Naive thymus-derived CD4-positive, alpha-beta T cell (primary cell): ENCODE measurements around the gene ABCA1. TPM values are rescaled to one million over a fixed set of nuclear protein-coding genes. Genes with fewer than 3 reads are reported as not detected.
"Not testable (repeated sequence)": the region's sequence is repeated elsewhere in the genome, so short reads cannot be mapped to it uniquely, and the experiment has no call there.

Source experiments
- ATAC-seq: fragments of 150-1000 bp; cut with Tn5 transposase; 2 replicates; pipeline ENCODE4 v1.10.0; 2021; ENCODE audit warnings: mild to moderate bottlenecking, moderate library complexity
- CTCF ChIA-PET: fragments of 350-600 bp; sonication (Branson Sonifier 250); formaldehyde crosslinking; loops from one replicate; lab custom pipeline; 2021; ENCODE audit warnings: antibody characterized with exemption; lab: Charles Lee
- POLR2A ChIA-PET: fragments of 350-600 bp; sonication (Branson Sonifier 250); formaldehyde crosslinking; loops from one replicate; lab custom pipeline; 2021; ENCODE audit warnings: antibody characterized with exemption, inconsistent platforms; lab: Charles Lee
- DNase-seq, 9 donors: peaks; one replicate each; pipeline versions ENCODE4 v3.0.0 to v3.0.0-alpha.2; 2020 to 2022; ENCODE audit warnings: mixed read lengths in 1 of 9
- H3K27ac ChIP-seq: one replicate; pipeline ENCODE4 v1.7.0; 2013; ENCODE audit warnings: mild to moderate bottlenecking, low read depth, low read length, moderate library complexity
- H3K27me3 ChIP-seq, 2 donors: one replicate each; pipeline ENCODE4 v1.7.0; 2013; ENCODE audit warnings: low read length in 2 of 2, mild to moderate bottlenecking in 2 of 2, moderate library complexity in 2 of 2; ENCODE audit not compliant: control insufficient read depth in 2 of 2, insufficient read depth in 2 of 2
- H3K36me3 ChIP-seq, 3 experiments: 1 replicate in 2 of 3; 2 replicates in 1 of 3; pipeline ENCODE4 v1.7.0; 2013; ENCODE audit warnings: low read length in 3 of 3, mild to moderate bottlenecking in 3 of 3, moderate library complexity in 1 of 3; ENCODE audit not compliant: insufficient read depth in 3 of 3, control insufficient read depth in 2 of 3
- H3K4me1 ChIP-seq, 2 donors: one replicate each; pipeline ENCODE4 v1.7.0; 2013; ENCODE audit warnings: low read length in 2 of 2, mild to moderate bottlenecking in 2 of 2, moderate library complexity in 1 of 2; ENCODE audit not compliant: control insufficient read depth in 2 of 2, insufficient read depth in 2 of 2
- H3K4me3 ChIP-seq: 2 replicates; pipeline ENCODE4 v1.7.0; 2013; ENCODE audit warnings: mild to moderate bottlenecking, low read length
- H3K9me3 ChIP-seq, 3 experiments: 1 replicate in 2 of 3; 2 replicates in 1 of 3; pipeline ENCODE4 v1.7.0; 2013; ENCODE audit warnings: low read length in 3 of 3; ENCODE audit not compliant: control insufficient read depth in 2 of 3
- H3K27ac Mint-ChIP-seq, 9 donors: one replicate each; pipeline ENCODE4 v1.8.0; 2020 to 2022; ENCODE audit warnings: mixed read lengths in 9 of 9, mild to moderate bottlenecking in 8 of 9, moderate library complexity in 5 of 9, inconsistent platforms in 2 of 9
- H3K27me3 Mint-ChIP-seq, 5 donors: one replicate each; pipeline ENCODE4 v1.8.0; 2021 to 2022; ENCODE audit warnings: mixed read lengths in 5 of 5, mild to moderate bottlenecking in 1 of 5
- H3K36me3 Mint-ChIP-seq, 5 donors: one replicate each; pipeline ENCODE4 v1.8.0; 2020 to 2022; ENCODE audit warnings: mixed read lengths in 5 of 5, mild to moderate bottlenecking in 3 of 5, inconsistent platforms in 1 of 5
- H3K4me1 Mint-ChIP-seq, 7 donors: one replicate each; pipeline ENCODE4 v1.8.0; 2020 to 2022; ENCODE audit warnings: mixed read lengths in 7 of 7, mild to moderate bottlenecking in 3 of 7, inconsistent platforms in 1 of 7
- H3K4me3 Mint-ChIP-seq, 10 donors: one replicate each; pipeline ENCODE4 v1.8.0; 2020 to 2022; ENCODE audit warnings: mild to moderate bottlenecking in 10 of 10, mixed read lengths in 10 of 10, moderate library complexity in 6 of 10, inconsistent platforms in 2 of 10
- H3K9me3 Mint-ChIP-seq, 11 donors: one replicate each; pipeline ENCODE4 v1.8.0; 2020 to 2022; ENCODE audit warnings: mixed read lengths in 11 of 11, mild to moderate bottlenecking in 4 of 11, inconsistent platforms in 1 of 11, moderate library complexity in 1 of 11
- intact Hi-C, 2 donors: fragments of 100-400 bp; cut with micrococcal nuclease; formaldehyde crosslinking; loops; one replicate each; pipeline ENCODE4 v1.15.1; 2023
- polyA plus RNA-seq, 2 donors: library from polyadenylated mRNA; unstranded; fragments of 300-500 nt; fragmentation: Illumina TruSeq; gene quantifications; one replicate each; pipeline ENCODE4 v1.2.3, GENCODE V29; 2021
- total RNA-seq, 6 experiments: library from RNA in 5 of 6; stranded (reverse) in 5 of 6; gene quantifications; 1 replicate in 5 of 6; 2 replicates in 1 of 6; pipeline ENCODE4 v1.2.3 and lab custom pipeline; 2021 to 2026

The ABCA1 gene
- total and polyA plus RNA-seq, 7 experiments from 2014 or later, result 0.25 to 19.4 (median 1.0) TPM

DNA sequence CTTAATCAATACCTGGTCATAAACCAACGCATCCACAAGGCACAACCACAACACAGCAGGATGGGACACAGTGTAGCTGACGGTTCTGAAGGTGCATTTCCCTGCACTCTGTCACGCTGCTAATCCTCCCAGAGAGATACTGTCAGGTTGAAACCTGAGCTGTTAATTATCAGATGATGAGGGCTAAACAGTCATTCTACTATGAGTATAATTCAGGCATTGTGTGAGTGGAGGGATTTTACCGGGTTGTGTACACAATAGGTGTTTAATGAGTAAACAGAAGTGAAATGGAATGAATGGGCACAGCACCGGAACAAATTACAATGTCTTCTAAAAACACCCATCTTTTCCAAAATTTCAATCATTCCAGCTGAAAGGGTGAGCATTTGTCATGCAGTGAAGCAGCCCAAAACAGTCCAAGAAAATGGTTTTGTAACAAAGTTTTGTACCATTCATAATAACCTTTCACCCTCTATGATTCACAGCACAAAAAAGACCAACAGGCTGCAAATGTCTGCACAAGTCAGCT is 71.5 kb downstream of the ABCA1 start:
- Histone ChIP-seq H3K9me3 (no peaks in the 10 kb centered on the region), H3K27me3 (no peaks in the 10 kb centered on the region), H3K4me1 (no peaks in the 10 kb centered on the region), H3K27ac (no peak overlapping the region), H3K36me3 (peaks cover 0 to 38% (median 0%) of the 10 kb centered on the region in 3 experiments), H3K4me3 (no peak overlapping the region)
- Mint-ChIP-seq H3K4me1 (peaks cover 0 to 1% (median 0%) of the 10 kb centered on the region in 7 donors), H3K9me3 (no peaks in the 10 kb centered on the region), H3K4me3 (no peak overlapping the region), H3K27ac (no peak overlapping the region), H3K27me3 (no peaks in the 10 kb centered on the region), H3K36me3 (peaks cover 0 to 38% (median 31%) of the 10 kb centered on the region in 5 donors)
- intact Hi-C loops, result no loop called here
- ChIA-PET CTCF (no interaction called here), POLR2A (no interaction called here)
- DNase-seq, result no peak
- no peak for ATAC-seq

DNA sequence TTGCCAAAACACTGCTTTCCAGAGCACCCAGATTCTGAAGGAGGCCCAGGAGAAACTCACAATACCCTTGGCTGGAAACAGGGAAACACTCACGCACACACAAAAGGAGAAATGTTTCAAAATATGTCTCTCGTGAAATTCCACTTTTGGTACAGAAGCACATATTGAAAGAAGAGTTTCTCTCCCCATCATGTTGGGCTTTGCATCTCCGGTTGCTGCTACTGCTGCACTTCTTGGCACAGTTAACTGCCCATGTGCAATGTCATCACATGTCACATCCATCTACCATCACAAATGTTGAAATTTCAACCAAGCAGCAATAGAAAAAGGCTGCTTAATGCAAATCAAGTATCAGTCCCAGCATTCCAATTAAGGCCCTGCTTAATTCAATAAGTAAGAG is 72.1 kb downstream of the ABCA1 start:
- H3K9me3 Mint-ChIP-seq, result no peaks in the 10 kb centered on the region
- Histone ChIP-seq H3K9me3 (no peaks in the 10 kb centered on the region), H3K27ac (no peak overlapping the region), H3K4me3 (no peak overlapping the region), H3K36me3 (peaks cover 0 to 38% (median 0%) of the 10 kb centered on the region in 3 experiments), H3K4me1 (no peaks in the 10 kb centered on the region), H3K27me3 (no peaks in the 10 kb centered on the region)
- ChIA-PET POLR2A (no interaction called here), CTCF (no interaction called here)
- H3K27ac Mint-ChIP-seq, result no peak overlapping the region
- peaks cover 0 to 42% (median 31%) of the 10 kb centered on the region in 5 donors for H3K36me3 Mint-ChIP-seq
- ATAC-seq (no peak), DNase-seq (no peak)
- no peak overlapping the region for H3K4me3 Mint-ChIP-seq
- no peaks in the 10 kb centered on the region for H3K27me3 Mint-ChIP-seq
- H3K4me1 Mint-ChIP-seq, result peaks cover 0 to 5% (median 0%) of the 10 kb centered on the region in 7 donors
- intact Hi-C loops, result no loop called here

DNA sequence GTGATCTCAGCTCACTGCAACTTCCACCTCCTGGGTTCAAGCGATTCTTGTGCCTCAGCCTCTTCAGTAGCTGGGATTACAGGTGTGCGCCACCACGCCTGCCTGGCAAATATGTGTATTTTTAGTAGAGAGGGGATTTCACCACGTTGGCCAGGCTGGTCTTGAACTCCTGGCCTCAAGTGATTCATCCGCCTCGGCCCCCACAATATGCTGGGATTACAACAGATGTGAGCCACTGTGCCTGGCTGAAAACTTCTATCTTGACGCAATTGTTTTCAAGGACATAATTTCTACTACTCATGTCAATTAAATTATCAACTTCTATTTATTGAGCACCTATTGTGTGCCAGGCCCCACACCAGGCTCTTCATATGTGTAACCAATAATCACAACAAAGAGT is 72.7 kb downstream of the ABCA1 start:
- H3K27me3 Mint-ChIP-seq, H3K27me3 ChIP-seq, ATAC-seq, H3K9me3 ChIP-seq, H3K4me1 Mint-ChIP-seq, DNase-seq, intact Hi-C loops, CTCF ChIA-PET, H3K27ac Mint-ChIP-seq, H3K27ac ChIP-seq, H3K4me3 Mint-ChIP-seq, H3K4me3 ChIP-seq, H3K9me3 Mint-ChIP-seq, POLR2A ChIA-PET, H3K4me1 ChIP-seq: not testable (repeated sequence)
- H3K36me3 ChIP-seq, result peaks cover 0 to 38% (median 0%) of the 10 kb centered on the region in 3 experiments
- peaks cover 0 to 46% (median 31%) of the 10 kb centered on the region in 5 donors for H3K36me3 Mint-ChIP-seq

- H3K27ac ChIP-seq, result no peak overlapping the region
- Mint-ChIP-seq H3K36me3 (peaks cover 0 to 51% (median 31%) of the 10 kb centered on the region in 5 donors), H3K4me1 (peaks cover 0 to 5% (median 0%) of the 10 kb centered on the region in 7 donors), H3K27me3 (no peaks in the 10 kb centered on the region), H3K4me3 (no peak overlapping the region), H3K27ac (no peak overlapping the region), H3K9me3 (no peaks in the 10 kb centered on the region)
- intact Hi-C loops, result no loop called here
- ChIA-PET POLR2A (no interaction called here), CTCF (interaction anchor here (1.0 kb wide), 1 partner anchor 9 kb away, joined by 5 read pairs; no protein-coding TSS in a partner anchor)
- no peak overlapping the region for H3K4me3 ChIP-seq
- DNase-seq (no peak), ATAC-seq (no peak)
- no peaks in the 10 kb centered on the region for H3K9me3 ChIP-seq
- no peaks in the 10 kb centered on the region for H3K4me1 ChIP-seq
- H3K36me3 ChIP-seq, result peaks cover 0 to 36% (median 0%) of the 10 kb centered on the region in 3 experiments
- H3K27me3 ChIP-seq, result no peaks in the 10 kb centered on the region
Measured at GRCh38 chr9:104854613-104855012, 73.3 kb downstream of the ABCA1 start.

DNA sequence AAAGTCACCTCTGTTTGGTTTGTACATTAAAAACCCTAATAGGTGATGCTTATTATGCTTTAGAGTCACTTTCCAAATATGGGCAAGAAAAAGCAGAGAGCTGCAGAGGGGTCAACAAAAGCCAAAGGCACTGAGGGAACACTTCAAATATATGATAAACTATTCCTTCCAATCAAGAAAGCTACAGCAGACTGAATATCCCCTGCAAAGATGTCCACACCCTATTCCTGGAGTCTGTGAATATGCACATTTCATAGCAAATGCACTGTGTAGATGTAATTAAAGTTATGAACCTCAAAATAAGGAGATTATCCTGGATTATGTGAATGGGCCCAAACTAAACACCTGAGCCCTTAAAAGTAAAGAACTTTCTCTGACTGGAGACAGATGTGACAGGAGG is 74.3 kb downstream of the ABCA1 start:
- peaks cover 0 to 52% (median 31%) of the 10 kb centered on the region in 5 donors for H3K36me3 Mint-ChIP-seq
- H3K4me1 Mint-ChIP-seq, result peaks cover 0 to 5% (median 0%) of the 10 kb centered on the region in 7 donors
- no peak for ATAC-seq
- Histone ChIP-seq H3K27me3 (no peaks in the 10 kb centered on the region), H3K4me1 (no peaks in the 10 kb centered on the region), H3K4me3 (no peak overlapping the region), H3K9me3 (no peaks in the 10 kb centered on the region), H3K27ac (no peak overlapping the region), H3K36me3 (peaks cover 0 to 27% (median 0%) of the 10 kb centered on the region in 3 experiments)
- no peaks in the 10 kb centered on the region for H3K9me3 Mint-ChIP-seq
- ChIA-PET CTCF (interaction anchor here (1.0 kb wide), 1 partner anchor 10 kb away, joined by 5 read pairs; no protein-coding TSS in a partner anchor), POLR2A (interaction anchor here (1.1 kb wide), 1 partner anchor 47 kb away, joined by 3 read pairs; no protein-coding TSS in a partner anchor)
- no peak overlapping the region for H3K4me3 Mint-ChIP-seq
- no peak overlapping the region for H3K27ac Mint-ChIP-seq
- intact Hi-C loops, result no loop called here
- DNase-seq, result no peak
- H3K27me3 Mint-ChIP-seq, result no peaks in the 10 kb centered on the region

- no peaks in the 10 kb centered on the region for H3K27me3 ChIP-seq
- peaks cover 0 to 52% (median 27%) of the 10 kb centered on the region in 5 donors for H3K36me3 Mint-ChIP-seq
- CTCF ChIA-PET, result no interaction called here
- no peaks in the 10 kb centered on the region for H3K4me1 ChIP-seq
- H3K9me3 Mint-ChIP-seq, result no peaks in the 10 kb centered on the region
- H3K4me3 Mint-ChIP-seq, result no peak overlapping the region
- no peak overlapping the region for H3K27ac Mint-ChIP-seq
- H3K36me3 ChIP-seq, result peaks cover 0 to 22% (median 0%) of the 10 kb centered on the region in 3 experiments
- no peaks in the 10 kb centered on the region for H3K27me3 Mint-ChIP-seq
- H3K4me3 ChIP-seq, result no peak overlapping the region
- H3K9me3 ChIP-seq, result no peaks in the 10 kb centered on the region
- no peak overlapping the region for H3K27ac ChIP-seq
- DNase-seq (no peak), ATAC-seq (no peak)
- POLR2A ChIA-PET, result interaction anchor here (1.1 kb wide), 1 partner anchor 47 kb away, joined by 3 read pairs; no protein-coding TSS in a partner anchor
- peaks cover 0 to 5% (median 0%) of the 10 kb centered on the region in 7 donors for H3K4me1 Mint-ChIP-seq
- intact Hi-C loops, result no loop called here
Measured at GRCh38 chr9:104853159-104853558, 74.8 kb downstream of the ABCA1 start.

- Mint-ChIP-seq H3K36me3 (peaks cover 0 to 48% (median 24%) of the 10 kb centered on the region in 5 donors), H3K4me1 (peaks cover 0 to 5% (median 0%) of the 10 kb centered on the region in 7 donors), H3K27ac (no peak overlapping the region), H3K27me3 (no peaks in the 10 kb centered on the region), H3K4me3 (no peak overlapping the region), H3K9me3 (no peaks in the 10 kb centered on the region)
- DNase-seq (no peak), ATAC-seq (no peak)
- no peak overlapping the region for H3K4me3 ChIP-seq
- H3K36me3 ChIP-seq, result peaks cover 0 to 16% (median 0%) of the 10 kb centered on the region in 3 experiments
- no peaks in the 10 kb centered on the region for H3K4me1 ChIP-seq
- no peaks in the 10 kb centered on the region for H3K27me3 ChIP-seq
- POLR2A ChIA-PET, result no interaction called here
- intact Hi-C loops, result no loop called here
- no peak overlapping the region for H3K27ac ChIP-seq
- no peaks in the 10 kb centered on the region for H3K9me3 ChIP-seq
- CTCF ChIA-PET, result no interaction called here
Measured at GRCh38 chr9:104851546-104851920, 76.4 kb downstream of the ABCA1 start.
